Stimulated activated CD8-positive, alpha-beta memory T cell treated with anti-CD3 and anti-CD28 coated beads, Interleukin-4, amount 100 ng/mL, for 48 hours (primary cell): ENCODE data around the gene UBXN6.
A peak's percentile ranks its signal among the peaks of the same experiment; 100 is the strongest.

ENCODE experiments used
- DNase-seq: peaks from one replicate; pipeline ENCODE4 v3.0.0-alpha.2; 2020

UBXN6 gene

DNA sequence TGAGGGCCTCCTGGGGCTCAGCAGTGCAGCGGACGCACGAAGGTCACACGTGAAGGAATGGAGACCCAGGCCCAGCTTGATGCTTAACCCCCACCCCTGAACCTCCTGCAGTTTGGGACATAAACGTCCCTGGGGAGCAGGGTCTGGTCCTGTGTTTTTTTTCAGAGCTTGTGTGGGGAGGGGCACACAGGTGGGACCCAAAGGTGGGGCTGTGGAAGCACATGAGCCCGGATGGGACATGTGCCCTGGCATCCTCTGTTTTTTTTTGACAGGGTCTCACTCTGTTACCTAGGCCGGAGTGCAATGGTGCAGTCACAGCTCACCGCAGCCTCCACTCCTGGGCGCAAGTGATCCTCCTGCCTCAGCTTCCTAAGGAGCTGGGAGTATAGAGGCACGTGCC, 20.5 kb downstream of the UBXN6 start:
- DNase-seq, result no peak

DNA sequence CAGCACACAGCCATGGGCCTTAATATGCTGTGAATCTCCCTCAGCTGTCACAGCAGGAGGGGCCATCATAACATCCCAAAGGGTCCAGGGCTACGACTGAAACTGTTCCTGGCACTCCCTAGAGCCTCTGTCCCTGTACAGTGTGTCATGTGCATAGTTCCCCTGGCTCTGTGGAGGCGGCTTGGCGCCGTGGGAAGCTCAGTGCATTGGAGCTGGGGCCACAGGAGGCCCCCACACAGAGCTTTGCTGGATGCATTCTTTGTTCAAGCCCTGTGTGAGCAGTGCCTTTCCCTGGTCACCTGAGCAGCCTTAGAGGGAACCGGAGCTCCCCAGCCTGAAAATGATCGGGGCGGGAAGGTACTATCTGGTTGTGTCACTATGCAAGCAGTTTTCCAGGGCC, 21.4 kb downstream of the UBXN6 start:
- DNase-seq, result no peak

DNA sequence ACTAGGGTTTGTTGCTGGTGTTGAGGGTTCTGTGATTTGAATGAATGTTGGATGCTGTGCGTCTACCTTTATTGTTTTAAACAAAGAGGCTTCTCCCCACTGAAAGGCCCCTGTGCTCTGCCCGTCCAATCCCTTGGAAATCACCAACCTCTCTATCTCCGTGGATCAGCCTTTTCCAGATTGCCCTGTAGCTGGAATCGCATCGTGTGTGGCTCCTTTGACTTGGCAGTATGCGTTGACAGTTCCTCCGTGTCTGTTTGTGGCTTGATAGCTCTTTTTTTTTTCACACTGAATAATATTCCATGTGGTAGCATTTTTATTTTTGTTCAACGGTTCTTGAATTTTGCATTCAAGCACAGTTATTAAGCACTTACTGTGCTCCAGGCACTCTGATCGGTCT, 23.2 kb downstream of the UBXN6 start:
- DNase-seq, result no peak

DNA sequence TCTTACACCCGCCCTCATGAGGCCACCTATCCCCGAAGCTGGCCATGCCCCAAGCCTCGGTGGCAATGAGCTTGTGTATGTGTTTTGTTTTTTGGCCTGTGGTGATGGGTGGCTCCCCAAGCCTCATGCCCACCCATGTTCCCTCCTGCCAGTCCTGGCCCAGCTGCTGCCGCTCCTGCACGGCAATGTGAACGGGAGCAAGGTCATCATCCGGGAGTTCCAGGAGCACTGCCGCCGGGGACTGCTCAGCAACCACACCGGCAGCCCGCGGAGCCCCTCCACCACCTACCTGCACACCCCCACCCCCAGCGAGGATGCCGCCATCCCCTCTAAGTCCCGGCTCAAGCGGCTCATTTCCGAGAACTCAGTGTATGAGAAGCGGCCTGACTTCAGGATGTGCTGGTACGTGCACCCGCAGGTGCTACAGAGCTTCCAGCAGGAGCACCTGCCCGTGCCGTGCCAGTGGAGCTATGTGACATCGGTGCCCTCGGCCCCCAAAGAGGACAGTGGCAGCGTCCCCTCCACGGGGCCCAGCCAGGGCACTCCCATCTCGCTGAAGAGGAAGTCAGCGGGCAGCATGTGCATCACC, 24.6 kb downstream of the UBXN6 start:
- no peak for DNase-seq

DNA sequence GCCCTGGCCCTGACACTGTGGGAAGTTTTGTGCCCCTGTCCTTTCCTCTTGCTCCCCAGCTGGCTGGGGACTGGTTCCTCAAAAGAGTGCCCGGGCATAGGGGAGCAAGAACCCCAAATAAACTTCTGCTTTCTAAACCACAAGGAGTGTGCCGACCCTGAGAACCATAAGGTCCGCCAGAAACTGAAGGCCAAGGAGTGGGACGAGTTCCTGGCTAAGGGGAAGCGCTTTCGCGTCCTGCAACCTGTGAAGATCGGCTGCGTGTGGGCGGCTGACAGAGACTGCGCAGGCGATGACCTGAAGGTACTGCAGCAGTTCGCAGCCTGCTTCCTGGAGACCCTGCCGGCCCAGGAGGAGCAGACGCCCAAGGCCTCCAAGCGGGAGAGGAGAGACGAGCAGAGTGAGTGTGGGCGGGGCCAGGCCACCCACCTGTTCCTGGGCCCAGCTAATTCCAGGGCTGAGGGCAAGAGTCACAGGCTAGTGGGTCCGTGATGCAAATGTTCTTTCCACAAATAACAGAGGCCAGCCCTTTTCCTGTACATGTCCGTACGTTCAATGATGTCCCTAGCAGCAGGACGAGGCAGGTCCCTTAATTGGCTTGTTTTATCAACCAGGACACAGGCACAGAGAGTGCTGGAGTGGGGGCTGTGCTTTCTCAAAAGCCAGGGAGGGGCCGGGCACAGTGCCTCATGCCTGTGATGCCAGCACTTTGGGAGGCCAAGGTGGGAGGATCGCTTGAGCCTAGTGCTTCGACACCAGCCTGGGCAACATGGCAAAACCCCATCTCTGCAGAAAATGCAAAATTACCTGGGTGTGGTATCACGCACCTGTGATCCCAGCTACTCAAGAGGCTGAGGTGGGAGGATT, 25.6 kb downstream of the UBXN6 start:
- no peak for DNase-seq

DNA sequence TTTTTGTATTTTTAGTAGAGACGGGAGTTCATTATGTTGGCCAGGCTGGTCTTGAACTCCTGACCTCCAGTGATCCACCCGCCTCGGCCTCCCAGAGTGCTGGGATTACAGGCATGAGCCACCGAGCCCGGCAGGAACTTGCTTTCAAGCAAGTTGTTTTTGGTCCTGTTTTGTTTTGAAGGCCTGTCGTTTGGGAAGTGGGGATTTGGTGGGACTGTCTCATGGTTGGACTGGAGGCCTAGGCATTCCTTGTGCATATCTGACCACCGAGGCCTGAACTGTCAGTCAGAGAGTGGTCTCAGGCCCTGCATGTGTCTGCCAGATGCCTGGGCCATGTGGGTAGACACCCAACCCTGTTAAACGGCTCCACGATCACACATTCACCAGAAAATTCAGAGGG, 26.3 kb downstream of the UBXN6 start:
- no peak for DNase-seq

DNA sequence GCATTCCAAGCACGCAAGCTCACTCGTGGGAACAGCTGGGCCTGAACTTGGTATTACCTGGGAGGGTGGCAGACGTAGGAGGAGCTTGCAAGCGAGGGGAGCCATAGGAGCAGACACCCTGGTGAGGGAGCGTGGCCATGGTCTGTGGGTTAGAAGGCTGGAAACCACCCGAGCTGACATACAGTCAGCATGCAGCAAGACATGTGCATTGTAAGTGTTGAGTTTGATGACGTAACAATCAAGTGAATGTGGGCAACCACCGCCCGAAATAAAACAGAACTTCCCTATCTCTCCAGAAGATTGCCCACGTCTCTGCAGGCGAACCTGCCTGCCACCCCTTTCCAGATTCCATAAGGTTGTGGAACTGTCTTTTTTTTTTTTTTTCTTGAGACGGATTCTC, 26.8 kb downstream of the UBXN6 start:
- DNase-seq, result no peak

DNA sequence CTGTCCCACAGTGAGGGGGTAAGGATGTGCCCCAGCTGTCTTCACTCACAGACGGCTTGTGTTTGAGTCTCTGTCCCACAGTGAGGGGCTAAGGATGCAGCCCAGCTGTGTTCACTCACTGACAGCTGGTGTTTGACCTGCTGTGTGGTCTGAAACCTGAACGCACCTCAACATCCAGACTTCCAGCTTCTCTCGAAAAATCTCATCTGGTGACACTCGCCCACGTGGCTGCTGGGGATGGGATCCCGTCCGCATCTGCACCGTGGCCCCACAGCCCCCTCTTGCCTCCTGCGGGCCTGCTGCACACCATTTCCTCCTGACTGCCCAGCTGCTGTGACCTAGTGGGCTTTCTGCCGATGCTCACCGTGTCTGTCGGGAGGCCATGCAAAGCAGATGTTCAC, 27.8 kb downstream of the UBXN6 start:
- DNase-seq, result no peak

DNA sequence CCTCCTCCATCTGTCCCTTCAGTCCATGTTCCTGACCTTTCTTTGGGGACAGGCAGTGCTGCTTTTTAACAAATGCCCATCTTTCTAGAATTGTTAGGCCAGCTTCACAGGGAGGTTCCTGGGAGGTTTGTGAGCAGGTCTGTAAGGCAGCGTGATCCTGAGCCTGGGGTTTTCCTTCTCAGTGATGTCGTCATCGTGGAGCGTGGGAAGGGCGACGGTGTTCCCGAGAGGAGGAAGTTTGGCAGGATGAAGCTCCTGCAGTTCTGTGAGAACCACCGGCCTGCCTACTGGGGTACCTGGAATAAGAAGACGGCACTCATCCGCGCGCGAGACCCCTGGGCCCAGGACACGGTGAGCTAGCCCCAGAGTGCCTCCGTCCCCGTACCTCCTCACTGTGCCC, 28.3 kb downstream of the UBXN6 start:
- no peak for DNase-seq

DNA sequence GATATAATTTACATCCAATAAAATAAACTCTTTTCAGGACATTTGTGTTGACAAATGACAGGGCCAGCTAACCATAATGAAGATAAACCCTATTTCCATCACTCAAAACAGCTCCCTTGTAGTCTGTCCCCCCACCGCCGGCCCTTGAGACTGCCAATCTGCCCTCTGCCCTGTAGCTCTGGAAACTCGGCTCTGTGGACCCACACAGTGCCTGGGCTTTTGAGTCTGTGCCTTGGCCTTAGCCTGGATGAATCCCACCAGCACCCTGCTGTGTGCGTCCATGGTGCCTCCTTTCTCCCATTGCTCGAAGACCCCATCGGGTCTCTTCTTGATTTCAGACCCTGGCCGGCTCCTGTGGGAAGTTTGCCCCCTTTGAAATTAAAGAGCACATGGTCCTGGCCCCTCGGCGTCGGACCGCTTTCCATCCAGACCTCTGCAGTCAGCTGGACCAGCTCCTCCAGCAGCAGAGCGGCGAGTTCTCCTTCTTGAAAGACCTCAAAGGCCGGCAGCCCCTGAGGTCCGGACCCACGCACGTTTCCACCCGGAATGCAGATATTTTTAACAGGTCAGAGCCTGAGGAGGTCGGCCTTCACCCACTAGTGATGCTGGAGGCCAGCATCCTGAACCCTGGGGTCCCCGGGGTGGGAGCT, 29.1 kb downstream of the UBXN6 start:
- no peak for DNase-seq

DNA sequence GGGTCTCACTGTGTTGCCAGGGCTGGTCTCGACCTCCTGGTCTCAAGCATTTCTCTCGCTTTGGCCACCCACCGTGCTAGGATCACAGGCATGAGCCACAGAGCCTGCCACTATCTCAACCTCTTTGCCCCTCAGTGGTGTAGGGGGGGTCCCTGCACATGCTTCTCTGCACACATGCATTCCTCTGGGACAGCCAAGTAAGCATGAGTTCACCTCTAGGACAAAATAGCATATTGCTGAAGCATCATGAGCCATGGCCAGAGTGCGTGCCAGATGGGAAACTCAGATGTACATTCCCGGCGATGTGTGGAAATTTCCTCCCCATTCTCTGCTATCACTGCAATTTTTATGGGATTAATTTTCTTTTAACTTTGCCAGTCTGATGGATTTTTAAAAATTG, 32.1 kb downstream of the UBXN6 start:
- DNase-seq, result no peak

DNA sequence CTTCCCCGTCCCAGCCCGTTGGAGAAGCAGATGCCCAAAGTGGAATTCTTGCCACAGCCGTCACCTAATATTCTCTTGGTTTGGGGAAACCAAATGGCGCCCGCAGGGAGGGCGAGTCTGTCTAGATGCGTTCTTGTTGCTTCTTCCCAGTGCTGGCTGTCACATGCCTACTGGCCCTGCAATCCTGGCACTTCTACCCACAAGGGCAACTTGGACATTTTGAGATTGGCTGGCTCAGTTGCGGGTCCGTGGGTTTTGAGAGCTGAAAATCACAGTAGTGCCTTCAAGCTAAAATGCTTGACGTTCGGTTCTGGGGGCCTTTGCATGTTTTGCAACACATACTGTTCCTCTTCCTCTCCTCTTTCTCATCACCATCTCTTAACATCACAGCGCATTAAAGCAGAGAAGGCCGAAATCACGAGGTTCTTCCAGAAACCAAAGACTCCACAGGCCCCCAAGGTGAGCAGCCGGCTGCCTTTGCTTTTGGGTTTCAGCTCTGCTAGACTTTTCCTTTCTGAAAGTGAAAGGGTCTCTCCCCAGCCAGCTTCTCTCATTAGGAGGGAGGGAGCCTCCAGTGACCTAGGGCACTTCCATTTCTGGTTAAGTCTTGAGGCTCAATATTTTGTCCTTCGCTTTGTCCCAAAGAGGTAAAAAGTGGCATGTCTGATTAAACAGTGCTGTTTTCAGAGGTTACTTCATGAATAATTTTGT, 34.0 kb downstream of the UBXN6 start:
- DNase-seq, result no peak

DNA sequence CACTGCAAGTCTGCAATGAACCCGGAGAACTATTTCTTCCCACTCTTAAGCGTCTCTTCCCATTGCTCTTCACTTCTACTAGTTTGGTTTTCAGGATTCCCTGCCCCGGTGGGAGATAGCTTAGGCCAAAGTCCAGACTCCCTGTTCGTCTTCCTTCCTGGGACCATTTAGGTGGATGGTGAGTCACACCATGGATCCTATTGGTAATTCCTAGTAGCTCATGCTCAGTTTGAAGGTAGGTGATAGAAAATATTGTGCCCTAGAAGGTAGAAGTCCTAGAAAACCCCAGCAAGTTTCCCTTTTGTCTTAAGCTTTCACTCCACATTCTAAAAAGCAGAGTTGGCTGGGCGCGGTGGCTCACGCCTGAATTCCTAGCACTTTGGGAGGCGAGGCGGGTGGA, 41.3 kb downstream of the UBXN6 start:
- DNase-seq, result no peak

DNA sequence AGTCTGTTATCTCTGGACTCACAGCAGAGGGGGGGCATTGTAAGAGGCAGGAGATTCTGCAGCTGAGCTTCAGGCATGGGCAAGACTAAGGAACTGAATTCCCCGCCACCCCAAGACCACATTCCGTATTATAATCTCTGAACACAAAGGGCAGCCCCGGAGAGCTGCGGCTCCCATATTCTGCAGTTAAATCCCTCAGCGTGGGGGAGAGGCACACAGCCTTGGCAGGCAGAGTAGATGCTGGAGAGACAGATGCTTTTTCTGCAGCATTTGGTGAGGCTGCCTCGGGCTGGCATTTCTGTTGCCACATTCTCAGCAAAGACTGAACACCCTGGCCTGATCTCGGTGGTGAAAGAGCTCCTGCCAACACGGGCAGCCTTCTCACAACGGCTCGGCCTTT, 42.2 kb downstream of the UBXN6 start:
- DNase-seq, result no peak

DNA sequence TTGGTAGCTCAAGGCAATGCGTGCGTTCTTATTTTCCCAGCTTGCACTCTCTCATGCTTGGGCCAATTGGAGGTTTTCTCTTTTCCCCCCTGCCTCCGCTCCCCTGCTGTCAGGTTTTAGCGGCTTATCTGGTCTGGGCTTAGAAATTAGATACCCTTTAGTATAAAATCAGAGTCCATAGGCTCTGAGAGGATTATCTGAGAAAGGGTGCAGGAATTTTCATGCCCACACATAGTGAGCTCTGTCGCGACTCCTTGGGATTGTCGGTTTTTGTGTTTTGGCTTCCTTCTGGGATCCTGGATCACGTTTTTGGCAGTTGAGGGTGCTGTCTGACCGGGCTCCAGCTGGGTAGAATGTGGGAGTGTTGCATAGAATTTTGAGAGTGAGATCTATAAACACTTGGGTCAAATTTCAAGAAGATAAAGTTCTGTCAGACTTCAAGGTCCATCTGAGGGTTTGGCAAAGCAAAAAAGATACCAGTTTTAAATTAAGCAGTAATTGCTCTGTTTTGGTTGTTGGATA, 42.7 kb downstream of the UBXN6 start:
- DNase-seq, result no peak

DNA sequence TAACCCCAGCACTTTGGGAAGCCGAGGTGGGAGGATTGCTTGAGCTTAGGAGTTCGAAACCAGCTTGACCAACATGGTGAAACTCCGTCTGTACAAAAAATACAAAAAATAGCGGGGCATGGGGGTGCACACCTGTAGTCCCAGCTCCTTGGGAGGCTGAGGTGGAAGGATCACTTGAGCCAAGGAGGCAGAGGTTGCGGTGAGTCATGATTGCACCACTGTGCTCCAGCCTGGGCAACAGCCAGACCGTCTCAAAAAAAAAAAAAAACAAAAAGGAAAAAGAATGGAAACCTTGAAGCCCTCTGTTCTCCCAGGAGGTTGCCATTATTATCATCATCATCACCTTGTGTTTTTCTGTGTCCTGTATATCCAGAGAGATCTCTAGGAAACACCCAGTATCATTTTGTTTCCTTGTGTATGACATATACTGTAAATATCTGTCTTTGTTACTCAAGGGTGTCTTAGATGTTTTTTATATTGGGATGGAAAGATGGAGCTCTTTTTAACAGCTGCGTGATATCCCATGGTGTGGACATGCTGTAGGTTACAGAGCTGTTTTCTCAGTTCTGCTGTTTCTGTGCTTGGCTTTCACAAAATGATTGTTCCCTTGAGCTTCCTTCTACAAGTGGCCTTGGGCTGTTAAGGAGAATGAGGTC, 43.3 kb downstream of the UBXN6 start:
- no peak for DNase-seq

DNA sequence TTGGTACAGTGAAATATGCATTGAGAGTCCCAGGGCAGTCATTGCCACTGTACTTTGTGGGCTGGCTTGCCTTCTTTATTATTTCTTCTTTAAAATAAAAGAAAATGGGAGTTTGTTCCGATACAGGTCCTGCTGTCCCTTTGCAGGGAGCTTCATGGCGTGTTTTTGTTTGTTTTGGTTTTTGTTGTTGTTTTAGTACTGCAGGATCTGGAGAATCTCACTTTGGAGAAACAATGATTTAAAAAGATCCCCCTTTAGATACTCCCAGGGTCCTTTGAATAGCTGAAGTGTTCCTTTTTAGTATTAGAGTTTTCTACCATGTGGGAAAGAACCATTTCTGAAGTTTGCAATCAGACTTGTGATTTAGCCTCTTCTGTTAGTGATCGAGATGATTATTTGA, 44.0 kb downstream of the UBXN6 start:
- DNase-seq, result no peak

DNA sequence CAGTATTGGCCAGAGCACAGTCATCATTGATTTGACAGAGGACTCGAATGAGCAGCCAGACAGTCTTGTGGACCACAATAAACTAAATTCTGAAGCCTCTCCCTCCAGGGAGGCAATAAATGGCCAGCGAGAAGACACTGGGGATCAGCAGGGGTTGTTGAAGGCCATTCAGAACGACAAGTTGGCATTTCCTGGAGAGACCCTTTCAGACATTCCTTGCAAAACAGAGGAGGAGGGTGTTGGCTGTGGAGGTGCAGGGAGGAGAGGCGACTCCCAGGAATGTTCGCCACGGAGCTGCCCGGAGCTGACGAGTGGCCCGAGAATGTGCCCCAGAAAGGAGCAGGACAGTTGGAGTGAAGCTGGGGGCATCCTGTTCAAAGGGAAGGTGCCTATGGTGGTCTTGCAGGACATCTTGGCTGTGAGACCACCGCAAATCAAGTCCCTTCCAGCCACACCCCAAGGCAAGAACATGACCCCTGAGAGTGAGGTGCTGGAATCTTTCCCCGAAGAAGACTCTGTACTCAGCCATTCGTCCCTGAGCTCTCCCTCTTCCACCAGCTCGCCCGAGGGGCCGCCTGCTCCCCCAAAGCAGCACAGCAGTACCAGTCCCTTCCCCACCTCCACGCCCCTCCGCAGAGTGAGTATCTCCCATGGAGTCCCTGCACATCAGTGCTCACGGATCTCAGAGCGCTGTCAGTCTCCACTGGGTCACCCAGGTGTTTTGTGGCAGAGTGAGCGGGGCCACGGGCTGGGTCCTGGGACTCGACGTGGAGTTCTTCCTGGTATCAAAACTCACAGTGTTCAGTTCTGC, 48.3 kb downstream of the UBXN6 start:
- no peak for DNase-seq

DNA sequence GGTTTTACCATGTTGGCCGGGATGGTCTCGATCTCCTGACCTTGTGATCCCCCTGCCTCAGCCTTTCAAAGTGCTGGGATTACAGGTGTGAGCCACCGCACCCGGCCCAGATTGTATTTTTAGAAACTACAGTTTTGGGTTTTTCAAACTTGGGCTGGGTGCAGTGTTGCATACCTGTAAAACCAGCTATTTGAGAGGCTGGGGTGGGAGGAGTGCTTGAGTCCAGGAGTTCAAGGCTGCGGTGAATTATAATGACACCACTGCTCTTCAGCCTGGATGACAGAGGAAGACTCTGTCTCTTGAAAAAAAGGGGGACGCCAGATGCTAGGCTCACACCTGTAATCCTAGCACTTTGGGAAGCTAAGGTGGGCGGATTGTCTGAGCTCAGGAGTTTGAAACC, 51.0 kb downstream of the UBXN6 start:
- DNase-seq, result no peak

DNA sequence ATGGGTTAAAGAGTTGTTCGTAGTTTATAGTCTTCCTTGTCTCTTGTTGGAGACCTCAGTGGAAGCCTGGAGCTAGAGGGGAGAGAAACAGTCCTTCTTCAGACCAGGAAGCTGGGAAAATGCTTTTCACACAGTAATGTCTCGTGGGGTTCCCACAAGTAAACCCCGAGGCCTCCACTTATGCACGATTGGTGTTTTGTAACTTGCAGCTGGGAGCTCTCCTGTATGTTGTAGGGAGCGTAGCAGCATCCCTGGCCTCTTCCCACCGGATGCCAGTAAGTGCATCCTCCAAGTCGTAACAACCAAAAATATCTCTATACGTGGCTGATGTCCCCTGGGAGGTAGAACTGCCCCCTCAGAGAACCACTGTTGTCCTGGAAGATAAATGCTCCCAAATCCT, 51.6 kb downstream of the UBXN6 start:
- no peak for DNase-seq

DNA sequence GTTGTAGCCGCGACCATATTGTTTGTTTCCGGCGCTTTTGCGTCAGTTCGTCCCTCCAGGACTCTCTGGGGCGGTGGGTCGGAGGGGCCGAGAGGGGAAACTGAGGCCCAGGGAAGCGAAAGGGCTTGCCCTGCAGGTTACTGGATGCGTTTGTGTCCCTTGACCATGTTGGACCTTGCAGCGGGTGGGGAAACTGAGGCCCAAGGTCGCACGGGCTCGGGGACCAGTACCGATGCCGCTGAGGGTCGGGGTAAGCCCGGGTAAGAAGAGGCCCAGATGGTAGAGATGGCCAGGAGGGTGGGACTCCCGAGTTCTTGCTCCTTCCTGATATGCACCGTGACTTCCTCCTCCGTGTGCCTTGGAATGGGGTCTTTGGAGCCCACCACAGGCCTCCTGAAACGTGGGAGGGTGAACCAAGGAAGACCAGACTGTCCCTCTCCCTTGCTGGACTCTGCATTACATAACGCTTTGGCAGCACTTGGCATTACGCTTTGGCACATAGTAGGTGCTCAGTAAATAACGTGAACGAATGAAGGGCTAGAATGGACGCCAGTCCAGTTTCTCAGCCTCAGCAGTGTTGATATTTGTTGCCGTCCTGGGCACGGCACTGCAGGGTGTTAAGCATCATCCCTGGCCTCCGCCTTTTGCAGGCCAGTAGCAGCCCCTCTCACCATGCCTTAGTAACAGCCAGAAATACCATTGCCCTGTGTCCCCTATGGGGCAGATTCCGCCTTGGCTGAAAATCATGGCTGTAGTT, 54.4 kb downstream of the UBXN6 start:
- DNase-seq, result peak; percentile 33
